SU-DHL-6 (cell line): Measurements from ENCODE around the gene GLI3.

Experiments used
- H2AFZ ChIP-seq: fragments of 200-600 bp; sonication (generic); 2 replicates; pipeline ENCODE4 v1.6.1; 2014; ENCODE audit warnings: low read depth, mild to moderate bottlenecking, moderate library complexity, mixed read lengths, antibody characterized with exemption, low read length; ENCODE audit not compliant: severe bottlenecking
- H3F3A ChIP-seq: fragments of 200-600 bp; shearing (Covaris generic); 2 replicates; pipeline ENCODE4 v1.6.0; 2016; ENCODE audit warnings: antibody characterized with exemption, mild to moderate bottlenecking; ENCODE audit not compliant: insufficient read depth
- H3K27ac ChIP-seq: fragments of 200-600 bp; sonication (generic); 2 replicates; pipeline ENCODE4 v1.5.1; 2016; ENCODE audit warnings: low read depth, mild to moderate bottlenecking, low read length, moderate library complexity, mixed read lengths
- H3K27me3 ChIP-seq: fragments of 200-600 bp; sonication (generic), shearing (Covaris generic); 2 replicates; pipeline ENCODE4 v1.6.0; 2014; ENCODE audit warnings: mild to moderate bottlenecking, low read length
- H3K36me3 ChIP-seq: fragments of 200-600 bp; sonication (generic); 2 replicates; pipeline ENCODE4 v1.6.1; 2014; ENCODE audit warnings: mild to moderate bottlenecking, low read length, mixed read lengths
- H3K4me2 ChIP-seq: fragments of 300-600, 200-600 bp; shearing (Covaris generic), sonication (generic); 2 replicates; pipeline ENCODE4 v1.6.0; 2014; ENCODE audit warnings: low read length, low read depth, mild to moderate bottlenecking; ENCODE audit not compliant: poor library complexity, severe bottlenecking
- H3K4me3 ChIP-seq: fragments of 200-600 bp; sonication (generic); 2 replicates; pipeline ENCODE4 v1.5.1; 2014; ENCODE audit warnings: antibody characterized with exemption, low read length, mild to moderate bottlenecking, mixed read lengths; ENCODE audit not compliant: insufficient read depth, poor library complexity, severe bottlenecking
- H3K79me2 ChIP-seq: fragments of 200-600 bp; sonication (generic); 2 replicates; pipeline ENCODE4 v1.6.1; 2014; ENCODE audit warnings: mild to moderate bottlenecking, low read length, moderate library complexity; ENCODE audit not compliant: insufficient read depth
- H3K9ac ChIP-seq: fragments of 200-600 bp; sonication (generic); 2 replicates; pipeline ENCODE4 v1.7.0; 2014; ENCODE audit warnings: mild to moderate bottlenecking, low read length
- H3K9me2 ChIP-seq: fragments of 200-600 bp; sonication (generic); replicated peaks from 2 replicates; pipeline ENCODE4 v1.6.1; 2014; ENCODE audit warnings: low read length; ENCODE audit not compliant: insufficient read depth
- H3K9me3 ChIP-seq: fragments of 200-600 bp; sonication (generic); 2 replicates; pipeline ENCODE4 v1.6.1; 2014; ENCODE audit warnings: low read length, mixed read lengths; ENCODE audit not compliant: insufficient read depth
- H4K20me1 ChIP-seq: fragments of 200-600 bp; sonication (generic); 2 replicates; pipeline ENCODE4 v1.6.1; 2014; ENCODE audit warnings: low read depth, mild to moderate bottlenecking, antibody characterized with exemption, low read length, moderate library complexity, mixed read lengths
- EZH2phosphoT487 ChIP-seq: fragments of 200-600 bp; sonication (generic), shearing (Covaris generic); conservative IDR thresholded peaks from 2 replicates; pipeline ENCODE4 v1.6.1; 2018; ENCODE audit warnings: mild to moderate bottlenecking, antibody characterized with exemption, low read length, moderate library complexity, mixed read lengths
- TF ChIP-seq, protein P1 (sequence below): fragments of 200-600 bp; sonication (generic); IDR thresholded peaks from one replicate; pipeline ENCODE4 v1.5.1; 2017; ENCODE audit warnings: antibody characterized with exemption, mild to moderate bottlenecking, low read length, moderate library complexity; ENCODE audit not compliant: insufficient read depth, poor library complexity, severe bottlenecking

GLI3 gene

DNA sequence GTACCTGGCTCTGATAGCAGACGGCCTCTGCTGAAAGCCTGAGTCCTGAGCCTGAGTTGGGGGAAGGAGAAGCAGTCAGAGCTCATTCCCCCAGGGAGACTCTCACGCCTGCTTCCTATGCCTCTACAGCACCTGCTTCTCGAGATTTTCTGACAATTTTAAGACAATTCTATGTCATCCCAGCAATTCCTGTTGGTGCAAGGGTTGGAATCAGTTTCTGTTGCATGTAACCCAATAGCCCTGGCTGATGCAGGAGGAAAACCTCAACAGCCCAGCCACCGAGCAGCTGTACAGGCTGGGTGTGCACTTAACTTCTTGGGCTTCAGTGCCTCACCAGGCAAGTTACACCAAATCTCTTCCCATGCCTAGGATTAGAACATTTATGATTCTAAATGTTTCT is 134.7 kb downstream of the GLI3 start:
- Histone ChIP-seq H3K4me3 (no peak overlapping the region), H3K9me2 (no peaks in the 10 kb centered on the region), H3K36me3 (no peaks in the 10 kb centered on the region), H3K9me3 (no peaks in the 10 kb centered on the region), H3K27me3 (no peaks in the 10 kb centered on the region), H3K27ac (no peak overlapping the region), H3K79me2 (no peaks in the 10 kb centered on the region), H3K9ac (no peak overlapping the region), H4K20me1 (no peaks in the 10 kb centered on the region), H2AFZ (no peak overlapping the region), H3F3A (no peaks in the 10 kb centered on the region), H3K4me2 (no peak overlapping the region)
- TF ChIP-seq, protein P1, sequence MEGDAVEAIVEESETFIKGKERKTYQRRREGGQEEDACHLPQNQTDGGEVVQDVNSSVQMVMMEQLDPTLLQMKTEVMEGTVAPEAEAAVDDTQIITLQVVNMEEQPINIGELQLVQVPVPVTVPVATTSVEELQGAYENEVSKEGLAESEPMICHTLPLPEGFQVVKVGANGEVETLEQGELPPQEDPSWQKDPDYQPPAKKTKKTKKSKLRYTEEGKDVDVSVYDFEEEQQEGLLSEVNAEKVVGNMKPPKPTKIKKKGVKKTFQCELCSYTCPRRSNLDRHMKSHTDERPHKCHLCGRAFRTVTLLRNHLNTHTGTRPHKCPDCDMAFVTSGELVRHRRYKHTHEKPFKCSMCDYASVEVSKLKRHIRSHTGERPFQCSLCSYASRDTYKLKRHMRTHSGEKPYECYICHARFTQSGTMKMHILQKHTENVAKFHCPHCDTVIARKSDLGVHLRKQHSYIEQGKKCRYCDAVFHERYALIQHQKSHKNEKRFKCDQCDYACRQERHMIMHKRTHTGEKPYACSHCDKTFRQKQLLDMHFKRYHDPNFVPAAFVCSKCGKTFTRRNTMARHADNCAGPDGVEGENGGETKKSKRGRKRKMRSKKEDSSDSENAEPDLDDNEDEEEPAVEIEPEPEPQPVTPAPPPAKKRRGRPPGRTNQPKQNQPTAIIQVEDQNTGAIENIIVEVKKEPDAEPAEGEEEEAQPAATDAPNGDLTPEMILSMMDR, result no peak
- no peak for TF ChIP-seq EZH2phosphoT487

DNA sequence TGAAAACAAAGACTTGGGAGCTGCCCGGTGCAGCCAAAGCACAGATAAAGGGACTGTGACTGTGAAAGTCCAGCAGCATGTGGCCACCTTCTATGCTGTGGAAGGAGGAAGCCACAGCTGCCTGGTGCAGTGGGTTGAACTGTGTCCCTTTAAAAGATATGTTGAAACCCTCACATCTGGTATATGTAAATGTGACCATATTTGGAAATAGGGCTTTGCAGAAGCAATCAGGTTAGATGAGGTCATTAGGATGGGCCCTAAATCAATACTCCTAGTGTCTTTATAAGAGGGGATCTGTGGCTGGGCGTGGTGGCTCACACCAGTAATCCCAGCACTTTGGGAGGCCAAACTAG is 136.9 kb downstream of the GLI3 start:
- Histone ChIP-seq H3K9me2 (no peaks in the 10 kb centered on the region), H3K79me2 (no peaks in the 10 kb centered on the region), H3K36me3 (no peaks in the 10 kb centered on the region), H3K4me2 (no peak overlapping the region), H3K27ac (no peak overlapping the region), H3F3A (no peaks in the 10 kb centered on the region), H4K20me1 (no peaks in the 10 kb centered on the region), H2AFZ (no peak overlapping the region), H3K27me3 (no peaks in the 10 kb centered on the region), H3K9me3 (no peaks in the 10 kb centered on the region), H3K4me3 (no peak overlapping the region), H3K9ac (no peak overlapping the region)
- TF ChIP-seq EZH2phosphoT487, result no peak
- TF ChIP-seq, protein P1, result no peak

DNA sequence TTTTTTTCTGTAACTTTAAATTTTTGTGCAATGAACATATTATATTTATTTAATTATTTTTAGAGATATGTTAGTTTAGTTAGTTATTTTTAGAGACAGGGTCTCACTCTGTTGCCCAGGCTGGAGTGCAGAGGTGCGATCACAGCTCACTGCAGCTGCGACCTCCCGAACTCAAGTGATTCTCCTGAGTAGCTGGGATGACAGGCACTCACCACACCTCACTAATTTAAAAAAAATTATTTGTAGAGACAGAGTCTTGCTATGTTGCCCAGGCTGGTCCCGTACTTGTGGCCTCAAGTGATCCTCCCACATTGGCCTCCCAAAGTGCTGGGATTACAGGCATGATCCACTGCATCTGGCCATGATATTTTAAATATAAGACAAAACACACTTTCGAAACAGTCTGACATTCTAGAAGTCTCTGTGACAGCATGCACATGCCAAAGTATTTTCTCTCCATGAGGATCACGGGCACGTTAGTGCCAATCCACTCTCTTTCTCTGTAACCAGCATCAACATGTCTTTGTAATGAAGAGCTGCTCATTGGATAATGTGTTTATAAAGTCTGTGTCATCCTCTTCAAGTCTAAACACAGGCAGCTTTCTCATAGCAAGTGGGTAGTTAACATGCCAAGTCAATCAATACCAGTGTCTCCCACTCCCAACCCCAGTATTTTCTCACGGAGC is 137.4 kb downstream of the GLI3 start:
- H3K36me3 ChIP-seq, result no peaks in the 10 kb centered on the region
- no peaks in the 10 kb centered on the region for H3F3A ChIP-seq
- H3K79me2 ChIP-seq, result no peaks in the 10 kb centered on the region
- H3K9me3 ChIP-seq, result no peaks in the 10 kb centered on the region
- no peak overlapping the region for H2AFZ ChIP-seq
- no peaks in the 10 kb centered on the region for H3K27me3 ChIP-seq
- no peak overlapping the region for H3K9ac ChIP-seq
- no peak overlapping the region for H3K4me2 ChIP-seq
- no peaks in the 10 kb centered on the region for H4K20me1 ChIP-seq
- H3K4me3 ChIP-seq, result no peak overlapping the region
- H3K9me2 ChIP-seq, result no peaks in the 10 kb centered on the region
- H3K27ac ChIP-seq, result no peak overlapping the region
- no peak for TF ChIP-seq EZH2phosphoT487
- TF ChIP-seq, protein P1, result no peak
